GM12874 (cell line): ENCODE data around the gene AHSG.

Experiments used
- CTCF ChIP-seq: IDR thresholded peaks from 2 replicates; pipeline ENCODE4 v1.5.1; 2011; ENCODE audit warnings: low read depth, mild to moderate bottlenecking, control low read depth, low read length, moderate library complexity; ENCODE audit not compliant: insufficient read depth

The AHSG gene

GRCh38 chr3:186640473-186640818 is 27.6 kb downstream of the AHSG start:
- TF ChIP-seq CTCF: no peak

- no peak for TF ChIP-seq CTCF
Measured at GRCh38 chr3:186640929-186641328, 28.1 kb downstream of the AHSG start.

GRCh38 chr3:186642014-186642413 is 29.2 kb downstream of the AHSG start:
- TF ChIP-seq CTCF: no peak

- no peak for TF ChIP-seq CTCF
Measured at GRCh38 chr3:186643493-186643892, 30.6 kb downstream of the AHSG start.

- no peak for TF ChIP-seq CTCF
Measured at GRCh38 chr3:186644683-186645082, 31.8 kb downstream of the AHSG start.

- no peak for TF ChIP-seq CTCF
Measured at GRCh38 chr3:186646106-186646505, 33.2 kb downstream of the AHSG start.

GRCh38 chr3:186646841-186647240 is 34.0 kb downstream of the AHSG start:
- no peak for TF ChIP-seq CTCF

- no peak for TF ChIP-seq CTCF
Measured at GRCh38 chr3:186648851-186649250, 36.0 kb downstream of the AHSG start.
